Central memory CD8-positive, alpha-beta T cell (primary cell): ENCODE measurements around the gene TMEM273.

ENCODE experiments used
- ATAC-seq: fragments of 150-1000 bp; cut with Tn5 transposase; replicated peaks from 2 replicates; pipeline ENCODE4 v1.10.0; 2022; ENCODE audit warnings: mild to moderate bottlenecking, moderate FRiP score, moderate number of reproducible peaks; ENCODE audit not compliant: poor library complexity, severe bottlenecking; ENCODE audit errors: extremely low read depth
- DNase-seq, 2 donors: peaks; one replicate each; pipeline ENCODE4 v3.0.0; 2021; ENCODE audit warnings: low spot score in 2 of 2
- H3K27ac Mint-ChIP-seq: one replicate; pipeline ENCODE4 v1.8.0; 2022; ENCODE audit warnings: low read depth, mild to moderate bottlenecking, moderate library complexity, mixed read lengths
- H3K27me3 Mint-ChIP-seq: one replicate; pipeline ENCODE4 v1.8.0; 2022; ENCODE audit warnings: mixed read lengths
- H3K36me3 Mint-ChIP-seq: one replicate; pipeline ENCODE4 v1.8.0; 2022; ENCODE audit warnings: mild to moderate bottlenecking, moderate library complexity, mixed read lengths; ENCODE audit not compliant: insufficient read depth
- H3K4me1 Mint-ChIP-seq: one replicate; pipeline ENCODE4 v1.8.0; 2022; ENCODE audit warnings: mixed read lengths
- H3K4me3 Mint-ChIP-seq: one replicate; pipeline ENCODE4 v1.8.0; 2022; ENCODE audit warnings: mild to moderate bottlenecking, moderate library complexity, mixed read lengths
- H3K9me3 Mint-ChIP-seq: one replicate; pipeline ENCODE4 v1.8.0; 2022; ENCODE audit warnings: mixed read lengths

The TMEM273 gene

GRCh38 chr10:49152663-49153062 is 35.5 kb downstream of the TMEM273 start:
- H3K4me1 Mint-ChIP-seq = peaks cover 5% of the 10 kb centered on the region
- H3K27me3 Mint-ChIP-seq = peaks cover 11% of the 10 kb centered on the region
- no peak overlapping the region for H3K27ac Mint-ChIP-seq
- no peaks in the 10 kb centered on the region for H3K9me3 Mint-ChIP-seq
- H3K36me3 Mint-ChIP-seq = peaks cover 2% of the 10 kb centered on the region
- no peak overlapping the region for H3K4me3 Mint-ChIP-seq
- no peak for ATAC-seq
- DNase-seq = no peak

GRCh38 chr10:49152037-49152436 is 36.2 kb downstream of the TMEM273 start:
- H3K27me3 Mint-ChIP-seq = peaks cover 11% of the 10 kb centered on the region
- DNase-seq (no peak), ATAC-seq (no peak)
- H3K4me1 Mint-ChIP-seq = peaks cover 5% of the 10 kb centered on the region
- H3K9me3 Mint-ChIP-seq = no peaks in the 10 kb centered on the region
- H3K27ac Mint-ChIP-seq = no peak overlapping the region
- H3K4me3 Mint-ChIP-seq = no peak overlapping the region
- H3K36me3 Mint-ChIP-seq = peaks cover 2% of the 10 kb centered on the region

GRCh38 chr10:49151481-49151880 is 36.7 kb downstream of the TMEM273 start:
- peaks cover 2% of the 10 kb centered on the region for H3K4me1 Mint-ChIP-seq
- H3K36me3 Mint-ChIP-seq = peaks cover 2% of the 10 kb centered on the region
- no peaks in the 10 kb centered on the region for H3K9me3 Mint-ChIP-seq
- no peak overlapping the region for H3K4me3 Mint-ChIP-seq
- H3K27ac Mint-ChIP-seq = no peak overlapping the region
- peaks cover 11% of the 10 kb centered on the region for H3K27me3 Mint-ChIP-seq
- DNase-seq (no peak), ATAC-seq (no peak)

- no peak for ATAC-seq
- no peaks in the 10 kb centered on the region for H3K4me1 Mint-ChIP-seq
- H3K27ac Mint-ChIP-seq = no peak overlapping the region
- no peak overlapping the region for H3K4me3 Mint-ChIP-seq
- peaks cover 16% of the 10 kb centered on the region for H3K27me3 Mint-ChIP-seq
- H3K9me3 Mint-ChIP-seq = no peaks in the 10 kb centered on the region
- no peak for DNase-seq
- peaks cover 2% of the 10 kb centered on the region for H3K36me3 Mint-ChIP-seq
Observed at GRCh38 chr10:49151025-49151445, 37.2 kb downstream of the TMEM273 start.

DNA sequence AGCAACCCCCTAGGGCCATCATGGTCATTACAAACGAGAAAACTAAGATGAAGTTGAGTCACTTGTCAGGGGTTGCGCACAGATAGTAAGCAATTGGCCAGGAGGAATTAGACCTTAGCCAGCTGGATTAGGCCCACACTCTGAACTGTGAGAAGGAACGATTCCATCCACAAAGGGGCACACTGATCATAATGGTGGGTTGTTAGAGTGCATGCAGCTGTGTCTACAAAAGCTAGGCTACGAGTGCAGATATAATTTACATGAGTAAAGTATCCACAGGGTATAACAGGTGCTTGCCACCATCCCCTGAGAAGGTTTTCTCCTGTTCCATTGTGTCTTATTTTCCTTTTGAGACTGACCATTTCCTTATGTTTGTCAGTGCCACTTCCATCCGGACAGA is 37.8 kb downstream of the TMEM273 start:
- DNase-seq = no peak
- no peak for ATAC-seq
- no peak overlapping the region for H3K27ac Mint-ChIP-seq
- no peaks in the 10 kb centered on the region for H3K9me3 Mint-ChIP-seq
- H3K4me1 Mint-ChIP-seq = no peaks in the 10 kb centered on the region
- H3K27me3 Mint-ChIP-seq = peaks cover 22% of the 10 kb centered on the region
- H3K36me3 Mint-ChIP-seq = peaks cover 2% of the 10 kb centered on the region
- no peak overlapping the region for H3K4me3 Mint-ChIP-seq

DNA sequence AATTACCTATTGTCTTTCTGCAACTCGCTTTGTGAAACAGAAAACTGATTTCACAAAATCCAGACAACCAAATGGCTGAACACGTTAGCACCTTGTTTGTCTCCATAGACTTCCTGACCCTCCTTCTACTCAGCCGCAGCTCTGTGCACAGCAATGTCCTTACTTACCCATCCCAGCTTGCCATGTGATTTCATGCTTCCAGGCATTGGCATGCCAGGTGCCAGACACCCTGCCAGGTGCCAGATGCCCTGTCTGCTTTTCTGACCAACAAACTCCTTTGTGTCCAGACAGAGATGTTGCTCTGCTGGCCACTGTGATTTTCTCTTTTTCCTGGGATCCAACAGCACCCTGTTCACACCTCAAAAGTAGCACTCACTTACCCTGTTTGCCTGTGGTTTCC is 38.3 kb downstream of the TMEM273 start:
- Mint-ChIP-seq H3K36me3 (peaks cover 2% of the 10 kb centered on the region), H3K9me3 (no peaks in the 10 kb centered on the region), H3K27ac (no peak overlapping the region), H3K4me3 (no peak overlapping the region), H3K27me3 (peaks cover 22% of the 10 kb centered on the region), H3K4me1 (no peaks in the 10 kb centered on the region)
- ATAC-seq (no peak), DNase-seq (no peak)

DNA sequence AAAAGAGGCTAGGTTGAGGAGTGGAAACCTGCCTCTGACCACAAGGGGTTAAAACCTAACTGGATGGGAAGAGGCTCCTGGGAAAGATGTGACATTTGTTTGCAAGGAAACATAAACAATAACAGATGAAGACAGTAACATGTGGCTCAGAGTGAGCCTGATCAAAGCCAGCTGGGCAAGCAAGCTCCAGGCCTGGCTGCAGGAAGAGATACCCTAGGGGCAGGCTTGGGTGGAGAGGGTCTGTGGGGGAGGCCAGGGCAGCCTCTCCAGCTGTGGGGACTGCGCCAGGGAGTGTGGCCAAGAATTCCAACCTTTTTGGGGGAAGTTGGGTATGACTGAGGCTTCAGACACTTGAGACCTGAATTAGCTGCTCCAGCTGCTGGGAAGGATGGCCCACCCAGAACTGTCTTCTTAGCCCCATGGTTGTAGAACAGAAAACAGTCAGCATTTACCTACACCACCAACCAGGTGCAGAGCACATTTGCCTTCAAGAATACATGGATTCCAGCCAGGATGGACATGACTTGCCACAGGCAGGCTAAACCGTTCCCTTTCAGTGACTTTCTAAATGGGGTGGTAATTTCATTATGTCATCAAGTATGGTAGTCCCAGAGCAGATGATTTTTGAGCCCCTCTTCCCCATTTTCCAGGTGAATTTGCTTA is 44.0 kb downstream of the TMEM273 start:
- Mint-ChIP-seq H3K36me3 (no peaks in the 10 kb centered on the region), H3K9me3 (no peaks in the 10 kb centered on the region), H3K4me3 (no peak overlapping the region), H3K27me3 (peaks cover 11% of the 10 kb centered on the region), H3K27ac (no peak overlapping the region), H3K4me1 (no peaks in the 10 kb centered on the region)
- DNase-seq (no peak), ATAC-seq (no peak)

GRCh38 chr10:49143249-49143648 is 44.9 kb downstream of the TMEM273 start:
- DNase-seq (no peak), ATAC-seq (no peak)
- no peak overlapping the region for H3K27ac Mint-ChIP-seq
- H3K36me3 Mint-ChIP-seq = no peaks in the 10 kb centered on the region
- no peaks in the 10 kb centered on the region for H3K9me3 Mint-ChIP-seq
- H3K4me3 Mint-ChIP-seq = no peak overlapping the region
- no peaks in the 10 kb centered on the region for H3K4me1 Mint-ChIP-seq
- peaks cover 11% of the 10 kb centered on the region for H3K27me3 Mint-ChIP-seq

DNA sequence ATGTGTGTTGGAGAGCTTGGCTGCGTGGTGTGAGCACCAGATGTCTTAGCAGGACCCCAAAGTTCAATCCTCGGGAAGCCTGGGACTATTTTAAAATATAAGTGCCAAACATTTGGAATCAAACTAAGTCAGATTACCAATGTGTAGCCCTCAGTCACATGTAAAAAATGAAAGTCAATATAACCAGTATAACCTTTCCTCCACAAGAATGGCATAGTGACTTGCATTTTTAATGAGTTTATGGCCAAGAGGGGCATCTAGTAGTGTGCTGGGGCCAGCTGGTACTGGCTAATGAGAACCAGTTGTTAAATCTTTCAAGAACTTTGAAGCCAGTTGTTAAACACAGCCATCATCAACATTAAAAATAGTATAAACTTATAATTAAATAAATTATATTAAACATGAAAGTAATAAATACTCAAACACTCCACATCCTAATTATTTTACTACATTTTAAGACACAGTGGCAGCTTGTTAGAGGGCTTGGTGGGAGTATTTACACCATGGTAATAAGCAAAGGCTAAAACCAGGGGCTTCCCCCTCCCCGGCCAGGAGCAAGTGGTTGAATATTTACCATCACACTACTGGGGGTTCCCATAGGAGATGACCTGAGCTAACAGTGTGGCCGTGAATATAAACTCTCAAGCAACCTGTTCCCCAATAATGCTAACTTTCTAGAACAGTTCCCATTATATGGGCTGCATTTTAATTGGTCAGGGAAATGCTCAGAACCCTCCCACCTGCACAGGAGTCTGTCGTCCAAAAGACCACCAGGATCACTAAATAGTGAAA is 46.5 kb downstream of the TMEM273 start:
- peaks cover 11% of the 10 kb centered on the region for H3K27me3 Mint-ChIP-seq
- no peak overlapping the region for H3K27ac Mint-ChIP-seq
- DNase-seq = no peak

DNA sequence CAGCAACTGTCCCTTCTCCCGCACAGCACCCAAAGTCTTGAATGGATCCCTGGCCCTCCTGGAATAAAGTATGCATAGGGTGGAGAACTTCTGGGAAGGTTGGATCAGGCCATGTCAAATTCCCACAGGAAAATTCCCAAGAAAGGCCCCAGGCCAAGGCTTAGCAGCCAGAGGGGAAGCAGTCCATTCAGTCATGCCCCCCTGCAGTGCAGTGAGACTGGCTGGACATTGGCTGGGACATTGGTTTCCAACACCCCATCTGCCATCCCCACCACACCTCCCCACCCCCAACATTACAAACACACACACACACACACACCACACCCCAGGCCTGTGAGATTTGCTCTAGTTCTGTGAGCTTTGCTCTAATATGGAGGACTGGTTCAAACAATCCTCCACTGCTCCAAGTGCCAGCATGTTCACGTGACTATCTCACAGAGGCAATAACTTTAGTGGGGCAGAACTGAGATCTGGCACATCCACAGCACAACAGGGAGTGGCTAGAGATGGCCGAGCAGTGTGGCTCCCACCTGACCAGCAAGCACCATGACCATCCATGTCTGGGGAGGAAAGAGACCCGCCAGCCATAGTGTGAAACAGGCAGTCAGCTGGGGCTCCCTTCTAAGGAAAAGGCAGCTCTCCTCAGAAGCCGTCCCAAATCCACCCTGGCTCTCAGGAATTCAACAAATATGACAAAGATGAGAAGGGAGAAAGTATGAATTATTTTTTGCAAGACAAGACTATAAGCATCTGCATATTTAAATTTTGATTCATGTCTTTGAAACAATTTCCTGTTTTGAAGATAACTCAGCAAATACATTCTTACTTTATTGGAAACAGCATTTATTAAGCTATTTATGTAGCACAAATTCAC is 47.6 kb downstream of the TMEM273 start:
- H3K4me3 Mint-ChIP-seq = no peak overlapping the region
- no peak for ATAC-seq
- no peaks in the 10 kb centered on the region for H3K9me3 Mint-ChIP-seq
- no peaks in the 10 kb centered on the region for H3K36me3 Mint-ChIP-seq
- H3K27me3 Mint-ChIP-seq = peaks cover 4% of the 10 kb centered on the region
- peaks cover 3% of the 10 kb centered on the region for H3K4me1 Mint-ChIP-seq
- DNase-seq = no peak
- no peak overlapping the region for H3K27ac Mint-ChIP-seq

More for the DNA sequence above, 46.5 kb downstream of the TMEM273 start:
- Mint-ChIP-seq H3K9me3 (no peaks in the 10 kb centered on the region), H3K4me1 (no peaks in the 10 kb centered on the region), H3K36me3 (no peaks in the 10 kb centered on the region), H3K4me3 (no peak overlapping the region)
- no peak for ATAC-seq

- H3K4me3 Mint-ChIP-seq = no peak overlapping the region
- H3K9me3 Mint-ChIP-seq = no peaks in the 10 kb centered on the region
- no peak overlapping the region for H3K27ac Mint-ChIP-seq
- peaks cover 6% of the 10 kb centered on the region for H3K4me1 Mint-ChIP-seq
- H3K36me3 Mint-ChIP-seq = no peaks in the 10 kb centered on the region
- ATAC-seq (no peak), DNase-seq (no peak)
- H3K27me3 Mint-ChIP-seq = peaks cover 10% of the 10 kb centered on the region
Observed at GRCh38 chr10:49139846-49140195, 48.4 kb downstream of the TMEM273 start.

- Mint-ChIP-seq H3K27ac (no peak overlapping the region), H3K4me3 (no peak overlapping the region), H3K36me3 (no peaks in the 10 kb centered on the region), H3K4me1 (peaks cover 6% of the 10 kb centered on the region), H3K9me3 (no peaks in the 10 kb centered on the region), H3K27me3 (peaks cover 15% of the 10 kb centered on the region)
- DNase-seq (no peak), ATAC-seq (no peak)
Observed at GRCh38 chr10:49139028-49139845, 49.0 kb downstream of the TMEM273 start.
